ENCODE data around the gene ANKRD39. TPM values are rescaled to one million over a fixed set of nuclear protein-coding genes. Genes with fewer than 3 reads are reported as not detected.

ANKRD39 gene
- total RNA-seq, 1 experiment from 2014 or later: 11.1 TPM

DNA sequence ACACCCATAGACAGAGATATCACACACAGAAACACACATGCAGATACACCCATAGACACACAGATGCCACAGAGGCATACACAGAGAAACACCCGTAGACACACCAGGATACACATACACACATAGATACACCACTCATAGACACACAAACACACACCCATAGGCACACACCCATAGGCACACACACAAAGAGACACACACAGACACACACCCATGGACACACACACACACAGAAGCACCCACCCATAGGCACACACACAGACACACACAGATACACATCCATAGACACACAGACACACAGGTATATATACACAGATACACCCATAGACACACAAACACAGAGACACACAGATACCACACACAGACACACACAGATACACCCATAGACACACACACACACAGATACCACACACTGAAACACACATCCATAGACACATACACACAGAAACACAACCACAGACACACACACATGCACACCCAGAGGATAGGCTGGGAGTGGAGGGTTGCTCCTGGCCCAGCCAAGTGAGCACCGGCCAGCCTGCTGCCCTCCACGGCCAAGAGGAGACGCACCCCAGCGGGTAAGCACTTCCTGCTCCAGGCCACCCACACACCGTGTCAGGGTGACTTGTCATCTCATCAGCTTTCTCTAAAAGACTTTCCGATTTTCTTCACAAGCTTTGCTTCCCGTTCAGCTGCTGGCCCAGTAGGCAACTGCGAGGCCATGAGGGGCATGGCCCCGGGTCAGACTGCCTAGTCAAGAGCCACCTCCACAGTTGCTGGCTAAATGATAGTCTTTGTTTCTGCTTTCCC is 55.8 kb downstream of the ANKRD39 start:
- Histone ChIP-seq H3K27ac (ENCODE audit: low read length) (no peak overlapping the region), H3K27me3 (ENCODE audit: low read length) (no peaks in the 10 kb centered on the region), H3K4me1 (ENCODE audit: low read length) (peaks cover 18% of the 10 kb centered on the region), H3K4me3 (ENCODE audit: low read length) (no peak overlapping the region), H3K4me2 (ENCODE audit: low read depth, low read length, poor library complexity, severe bottlenecking) (no peak overlapping the region), H3K79me2 (ENCODE audit: low read length) (no peaks in the 10 kb centered on the region), H3K9ac (ENCODE audit: low read length) (no peak overlapping the region), H4K20me1 (ENCODE audit: insufficient read depth, low read depth, low read length) (no peaks in the 10 kb centered on the region), H3K36me3 (ENCODE audit: insufficient read depth, low read length) (no peaks in the 10 kb centered on the region), H2AFZ (ENCODE audit: low read length) (no peak overlapping the region), H3K9me2 (replicated peaks; ENCODE audit: insufficient read depth, low read length) (no peaks in the 10 kb centered on the region), H3K9me3 (ENCODE audit: low read length) (no peaks in the 10 kb centered on the region)
- DNase-seq: no peak

DNA sequence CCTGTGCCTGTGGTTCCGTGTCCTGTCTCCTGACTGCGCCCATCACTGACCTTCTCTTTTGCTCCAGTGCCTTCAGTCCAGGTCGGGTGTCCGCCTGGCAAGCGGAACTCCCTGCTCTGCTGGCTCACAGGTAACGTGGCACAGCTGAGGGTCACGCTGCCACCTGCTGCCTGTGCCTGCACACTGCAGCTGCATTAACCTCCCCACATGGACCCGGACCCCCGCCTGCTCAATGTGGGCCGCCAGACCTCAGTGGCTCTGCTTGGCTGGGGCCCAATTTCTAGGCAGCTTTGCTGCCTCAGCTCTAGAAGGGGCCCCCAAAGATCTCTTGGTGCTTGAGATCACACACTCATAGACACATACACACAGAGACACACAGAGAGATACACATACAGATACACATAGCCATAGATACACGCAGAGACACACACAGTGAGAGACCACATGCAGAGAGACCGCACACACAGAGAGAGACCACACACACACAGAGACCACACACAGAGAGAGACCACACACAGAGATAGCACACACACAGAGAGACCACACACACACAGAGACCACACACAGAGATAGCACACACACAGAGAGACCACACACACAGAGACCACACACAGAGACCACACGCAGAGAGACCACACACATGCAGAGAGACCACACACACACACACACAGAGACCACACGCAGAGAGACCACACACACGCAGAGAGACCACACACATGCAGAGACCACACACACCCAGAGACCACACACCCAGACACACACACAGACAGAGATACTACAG is 56.6 kb downstream of the ANKRD39 start:
- peak overlapping the region; percentile 77; the same call in 1 of the 2 replicates for H2AFZ ChIP-seq (ENCODE audit: low read length)

DNA sequence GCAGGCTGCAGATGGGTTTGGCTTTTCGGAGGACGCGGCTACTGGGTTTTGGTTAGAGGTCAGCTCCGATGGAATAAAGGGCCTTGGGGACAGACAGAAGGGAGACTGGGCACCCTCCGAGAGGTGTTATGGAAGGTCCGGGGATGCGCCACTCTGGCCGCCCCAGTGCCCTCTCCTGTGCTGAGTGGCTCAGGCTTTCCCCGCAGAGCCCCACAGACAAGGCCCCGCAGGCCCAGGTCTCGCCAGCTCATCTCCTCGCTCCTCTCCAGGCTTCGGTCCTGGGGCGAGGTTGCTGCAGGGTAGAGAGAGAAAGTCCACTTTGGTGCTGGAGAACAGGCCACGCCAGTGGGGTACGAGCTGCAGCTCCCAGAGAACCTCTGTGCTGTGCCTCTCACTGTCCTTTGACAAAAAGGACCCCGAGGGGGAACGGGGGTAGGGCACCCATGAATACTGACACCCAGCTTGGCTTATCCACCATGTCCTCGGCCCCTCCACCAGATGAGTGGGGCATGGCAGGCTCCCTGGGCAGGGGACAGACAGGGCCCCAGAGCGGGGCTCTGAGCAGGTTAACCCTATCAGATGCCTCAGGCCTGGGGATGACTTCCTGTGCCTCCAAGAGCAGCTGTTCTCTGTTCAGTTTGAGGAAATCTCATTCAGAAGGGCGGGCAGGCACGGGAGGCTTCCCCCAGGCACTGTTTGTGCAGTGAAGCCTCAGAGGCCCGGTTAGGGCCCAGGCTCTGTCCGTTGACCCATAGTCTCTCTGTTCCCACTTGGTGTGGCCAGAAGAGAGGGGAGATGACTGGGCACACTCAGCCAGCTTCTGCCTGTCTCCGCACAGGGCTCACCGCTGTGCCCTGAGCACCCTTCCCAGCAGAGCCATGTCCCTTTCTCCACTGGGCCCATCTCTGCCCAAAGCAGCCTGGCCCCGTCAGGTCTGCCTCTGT is 57.5 kb downstream of the ANKRD39 start:
- H3K4me1 ChIP-seq (ENCODE audit: low read length): peaks cover 8% of the 10 kb centered on the region
- H3K9ac ChIP-seq (ENCODE audit: low read length): peak overlapping the region; percentile 51
- no peak for DNase-seq
- no peaks in the 10 kb centered on the region for H3K9me2 ChIP-seq (replicated peaks; ENCODE audit: insufficient read depth, low read length)
- H3K27me3 ChIP-seq (ENCODE audit: low read length): no peaks in the 10 kb centered on the region
- H3K9me3 ChIP-seq (ENCODE audit: low read length): no peaks in the 10 kb centered on the region
- no peaks in the 10 kb centered on the region for H4K20me1 ChIP-seq (ENCODE audit: insufficient read depth, low read depth, low read length)
- H3K36me3 ChIP-seq (ENCODE audit: insufficient read depth, low read length): no peaks in the 10 kb centered on the region
- H3K79me2 ChIP-seq (ENCODE audit: low read length): no peaks in the 10 kb centered on the region
- peak overlapping the region; percentile 58 for H3K4me2 ChIP-seq (ENCODE audit: low read depth, low read length, poor library complexity, severe bottlenecking)
- peak overlapping the region; percentile 46; the same call in 1 of the 2 replicates for H3K4me3 ChIP-seq (ENCODE audit: low read length)
- H3K27ac ChIP-seq (ENCODE audit: low read length): no peak overlapping the region
- no peak overlapping the region for H2AFZ ChIP-seq (ENCODE audit: low read length)

More for the DNA sequence above, 56.6 kb downstream of the ANKRD39 start:
- Histone ChIP-seq H3K4me2 (ENCODE audit: low read depth, low read length, poor library complexity, severe bottlenecking) (peak overlapping the region; percentile 58), H3K4me3 (ENCODE audit: low read length) (peak overlapping the region; percentile 46; the same call in 1 of the 2 replicates), H3K36me3 (ENCODE audit: insufficient read depth, low read length) (no peaks in the 10 kb centered on the region), H3K4me1 (ENCODE audit: low read length) (peaks cover 10% of the 10 kb centered on the region), H3K9me3 (ENCODE audit: low read length) (no peaks in the 10 kb centered on the region), H3K79me2 (ENCODE audit: low read length) (no peaks in the 10 kb centered on the region), H4K20me1 (ENCODE audit: insufficient read depth, low read depth, low read length) (no peaks in the 10 kb centered on the region), H3K9me2 (replicated peaks; ENCODE audit: insufficient read depth, low read length) (no peaks in the 10 kb centered on the region), H3K9ac (ENCODE audit: low read length) (peak overlapping the region; percentile 51), H3K27ac (ENCODE audit: low read length) (no peak overlapping the region), H3K27me3 (ENCODE audit: low read length) (no peaks in the 10 kb centered on the region)
- DNase-seq: peak; percentile 90

DNA sequence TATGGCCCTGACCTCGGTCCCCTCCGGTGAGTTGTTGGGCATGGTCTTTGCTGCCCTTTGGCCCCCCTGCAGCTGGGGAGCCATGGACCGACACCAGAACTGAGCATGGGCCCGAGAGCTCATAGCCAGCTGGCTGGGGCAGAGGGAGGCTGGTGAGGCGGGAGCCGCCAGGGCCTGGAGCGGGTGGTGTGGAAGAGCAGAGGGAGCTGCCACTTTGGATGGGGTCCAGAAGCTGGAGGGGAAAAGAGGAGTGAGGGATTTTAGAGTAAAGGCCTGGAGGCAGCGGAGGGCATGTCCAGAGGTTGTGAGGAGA is 58.2 kb downstream of the ANKRD39 start:
- no peaks in the 10 kb centered on the region for H3K79me2 ChIP-seq (ENCODE audit: low read length)
- no peak overlapping the region for H2AFZ ChIP-seq (ENCODE audit: low read length)
- H3K9ac ChIP-seq (ENCODE audit: low read length): no peak overlapping the region
- peaks cover 8% of the 10 kb centered on the region for H3K4me1 ChIP-seq (ENCODE audit: low read length)
- DNase-seq: no peak
- no peaks in the 10 kb centered on the region for H3K9me2 ChIP-seq (replicated peaks; ENCODE audit: insufficient read depth, low read length)
- H4K20me1 ChIP-seq (ENCODE audit: insufficient read depth, low read depth, low read length): no peaks in the 10 kb centered on the region
- H3K36me3 ChIP-seq (ENCODE audit: insufficient read depth, low read length): no peaks in the 10 kb centered on the region
- no peak overlapping the region for H3K27ac ChIP-seq (ENCODE audit: low read length)
- H3K4me3 ChIP-seq (ENCODE audit: low read length): no peak overlapping the region
- no peak overlapping the region for H3K4me2 ChIP-seq (ENCODE audit: low read depth, low read length, poor library complexity, severe bottlenecking)
- no peaks in the 10 kb centered on the region for H3K9me3 ChIP-seq (ENCODE audit: low read length)
- no peaks in the 10 kb centered on the region for H3K27me3 ChIP-seq (ENCODE audit: low read length)

DNA sequence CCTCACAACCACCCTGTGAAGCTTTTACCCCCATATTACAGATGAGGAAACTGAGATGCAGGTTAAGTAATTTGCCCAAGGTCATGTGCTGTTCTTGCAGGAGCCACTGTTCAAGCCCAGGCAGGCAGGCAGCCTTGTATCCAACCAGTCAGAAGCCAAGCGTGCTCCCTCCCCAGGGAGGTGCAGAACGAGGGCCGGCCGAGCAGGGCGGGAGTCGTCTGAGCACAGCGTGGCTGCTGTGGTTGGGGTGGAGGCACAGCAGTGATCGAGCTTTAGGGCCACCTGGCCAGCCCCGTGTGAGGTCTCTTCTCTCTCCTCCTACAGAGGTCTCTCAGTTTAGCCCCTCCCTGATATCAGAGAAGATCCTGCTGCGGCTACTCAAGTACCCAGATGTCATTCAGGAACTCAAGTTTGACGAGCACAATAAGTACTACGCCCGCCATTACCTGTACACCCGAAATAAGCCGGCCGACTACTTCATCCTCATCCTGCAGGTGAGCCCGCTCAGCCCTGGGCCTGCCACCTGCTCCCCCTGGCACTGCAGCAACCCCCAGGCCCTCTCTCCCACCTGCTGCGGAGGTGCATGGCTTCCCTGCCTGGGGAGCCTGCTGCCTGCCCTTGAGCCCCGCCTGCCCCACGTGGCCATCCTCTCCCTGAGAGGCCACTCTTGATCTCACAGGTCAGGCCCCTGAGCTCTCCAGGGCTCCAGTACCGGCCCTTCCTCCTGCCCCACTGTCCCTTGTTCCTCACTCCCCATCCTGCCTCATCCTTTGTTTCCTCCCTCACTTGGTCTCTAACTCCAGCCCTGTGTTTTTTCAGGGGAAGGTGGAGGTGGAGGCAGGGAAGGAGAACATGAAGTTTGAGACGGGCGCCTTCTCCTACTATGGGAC is 58.8 kb downstream of the ANKRD39 start:
- Histone ChIP-seq H3K9ac (ENCODE audit: low read length) (no peak overlapping the region), H3K4me3 (ENCODE audit: low read length) (no peak overlapping the region), H3K4me2 (ENCODE audit: low read depth, low read length, poor library complexity, severe bottlenecking) (no peak overlapping the region), H2AFZ (ENCODE audit: low read length) (no peak overlapping the region), H3K9me3 (ENCODE audit: low read length) (no peaks in the 10 kb centered on the region), H4K20me1 (ENCODE audit: insufficient read depth, low read depth, low read length) (no peaks in the 10 kb centered on the region), H3K36me3 (ENCODE audit: insufficient read depth, low read length) (no peaks in the 10 kb centered on the region), H3K9me2 (replicated peaks; ENCODE audit: insufficient read depth, low read length) (no peaks in the 10 kb centered on the region), H3K27me3 (ENCODE audit: low read length) (no peaks in the 10 kb centered on the region), H3K4me1 (ENCODE audit: low read length) (peaks cover 8% of the 10 kb centered on the region), H3K79me2 (ENCODE audit: low read length) (no peaks in the 10 kb centered on the region), H3K27ac (ENCODE audit: low read length) (no peak overlapping the region)
- no peak for DNase-seq

Small RNA genes lying within 50 kb of the gene (small RNA-seq; reads per million reads assigned to genes)
- not detected for gene MIR3127

Other genes starting within 250 kb of the ANKRD39 start
- 24.7 and 40.6 TPM in 2 replicates for gene KANSL3, start 219.7 kb downstream of the ANKRD39 start, total RNA-seq (2014; rRNA removed; shearing (Covaris generic); ENCODE audit: low replicate concordance)
- gene FER1L5, start 215.3 kb downstream of the ANKRD39 start, total RNA-seq (2014; rRNA removed; shearing (Covaris generic); ENCODE audit: low replicate concordance): not detected in 2 replicates
- gene LMAN2L, start 118.0 kb downstream of the ANKRD39 start, total RNA-seq (2014; rRNA removed; shearing (Covaris generic); ENCODE audit: low replicate concordance): 6.3 and 23.5 TPM in 2 replicates
- gene CNNM4, start 97.1 kb downstream of the ANKRD39 start, total RNA-seq (2014; rRNA removed; shearing (Covaris generic); ENCODE audit: low replicate concordance): 5.6 and 6.4 TPM in 2 replicates
- gene CNNM3, start 41.7 kb downstream of the ANKRD39 start, total RNA-seq (2014; rRNA removed; shearing (Covaris generic); ENCODE audit: low replicate concordance): 7.0 and 7.9 TPM in 2 replicates
- 1.6 and 9.8 TPM in 2 replicates for gene ANKRD23, start 14.0 kb downstream of the ANKRD39 start, total RNA-seq (2014; rRNA removed; shearing (Covaris generic); ENCODE audit: low replicate concordance)
- gene SEMA4C, start 12.1 kb upstream of the ANKRD39 start, total RNA-seq (2014; rRNA removed; shearing (Covaris generic); ENCODE audit: low replicate concordance): 2.5 and 6.3 TPM in 2 replicates
- gene FAM178B, start 128.6 kb upstream of the ANKRD39 start, total RNA-seq (2014; rRNA removed; shearing (Covaris generic); ENCODE audit: low replicate concordance): not detected in 2 replicates
- gene FAHD2B, start 236.9 kb upstream of the ANKRD39 start, total RNA-seq (2014; rRNA removed; shearing (Covaris generic); ENCODE audit: low replicate concordance): 33.0 and 42.8 TPM in 2 replicates

Data from Karpas-422 (cell line).